NCI-H1436 treated with DMSO at 0.1 percent for 48 hours (cell line): ENCODE measurements around the gene CADPS2.

ENCODE experiments used
- DNase-seq: peaks from one replicate; lab custom pipeline; 2025; lab: John Stamatoyannopoulos, UW

CADPS2 gene

GRCh38 chr7:122369756-122370155, 516.5 kb downstream of the CADPS2 start:
- no peak for DNase-seq

- DNase-seq = no peak
These were observed 521.4 kb downstream of the CADPS2 start for GRCh38 chr7:122364761-122365280.

- DNase-seq = no peak
These were observed 523.1 kb downstream of the CADPS2 start for GRCh38 chr7:122363144-122363543.

- no peak for DNase-seq
These were observed 523.8 kb downstream of the CADPS2 start for GRCh38 chr7:122362473-122362872.

- no peak for DNase-seq
These were observed 531.6 kb downstream of the CADPS2 start for GRCh38 chr7:122354656-122355055.

GRCh38 chr7:122352454-122352853, 533.8 kb downstream of the CADPS2 start:
- DNase-seq = no peak

GRCh38 chr7:122350701-122351100, 535.6 kb downstream of the CADPS2 start:
- DNase-seq = no peak

- no peak for DNase-seq
These were observed 542.0 kb downstream of the CADPS2 start for GRCh38 chr7:122344303-122344620.

- no peak for DNase-seq
These were observed 542.5 kb downstream of the CADPS2 start for GRCh38 chr7:122343601-122344302.

GRCh38 chr7:122340427-122340826, 545.8 kb downstream of the CADPS2 start:
- DNase-seq = no peak

GRCh38 chr7:122339145-122339904, 546.9 kb downstream of the CADPS2 start:
- no peak for DNase-seq

- DNase-seq = no peak
These were observed 549.2 kb downstream of the CADPS2 start for GRCh38 chr7:122337011-122337410.

GRCh38 chr7:122329145-122329802, 557.0 kb downstream of the CADPS2 start:
- no peak for DNase-seq

GRCh38 chr7:122327969-122328368, 558.3 kb downstream of the CADPS2 start:
- no peak for DNase-seq

- DNase-seq = no peak
These were observed 569.5 kb downstream of the CADPS2 start for GRCh38 chr7:122316467-122317388.

GRCh38 chr7:122315507-122316466, 570.5 kb downstream of the CADPS2 start:
- DNase-seq = no peak

- DNase-seq = no peak
These were observed 572.0 kb downstream of the CADPS2 start for GRCh38 chr7:122314284-122314683.

GRCh38 chr7:122312789-122313188, 573.5 kb downstream of the CADPS2 start:
- no peak for DNase-seq

- no peak for DNase-seq
These were observed 574.4 kb downstream of the CADPS2 start for GRCh38 chr7:122311734-122312450.
